ENCODE results near the gene LRRC37A3. TPM values are rescaled to one million over a fixed set of nuclear protein-coding genes. Genes with fewer than 3 reads are reported as not detected.

Gene LRRC37A3
- total RNA-seq, 1 donor from 2014 or later = 38.2 TPM

- no peaks in the 10 kb centered on the region for H3K4me1 Mint-ChIP-seq
- no peaks in the 10 kb centered on the region for H3K27me3 Mint-ChIP-seq
- ChIA-PET POLR2A (no interaction called here), CTCF (no interaction called here)
- no peaks in the 10 kb centered on the region for H3K9me3 Mint-ChIP-seq
- no peak for TF ChIP-seq CTCF (IDR thresholded peaks at IDR 0.05)
- intact Hi-C loops (cut with micrococcal nuclease) = no loop called here
- H3K36me3 Mint-ChIP-seq (ENCODE audit: low read depth) = no peaks in the 10 kb centered on the region
- no peak for ATAC-seq (ENCODE audit: low read depth)
- no peak for DNase-seq
- H3K4me3 Mint-ChIP-seq = no peak overlapping the region
- H3K27ac Mint-ChIP-seq = no peak overlapping the region
These were observed 32.6 kb upstream of the LRRC37A3 start for GRCh38 chr17:64951877-64952276.

- no peak for TF ChIP-seq CTCF (IDR thresholded peaks at IDR 0.05)
- Mint-ChIP-seq H3K4me3 (no peak overlapping the region), H3K9me3 (no peaks in the 10 kb centered on the region), H3K27ac (no peak overlapping the region), H3K4me1 (no peaks in the 10 kb centered on the region), H3K36me3 (ENCODE audit: low read depth) (no peaks in the 10 kb centered on the region), H3K27me3 (no peaks in the 10 kb centered on the region)
- no peak for ATAC-seq (ENCODE audit: low read depth)
- intact Hi-C loops (cut with micrococcal nuclease) = no loop called here
- POLR2A ChIA-PET = no interaction called here
- CTCF ChIA-PET = no interaction called here
- no peak for DNase-seq
These were observed 31.6 kb upstream of the LRRC37A3 start for GRCh38 chr17:64950871-64951270.

GRCh38 chr17:64947152-64947551 is 27.9 kb upstream of the LRRC37A3 start:
- Mint-ChIP-seq H3K9me3 (no peaks in the 10 kb centered on the region), H3K36me3 (ENCODE audit: low read depth) (no peaks in the 10 kb centered on the region), H3K4me1 (no peaks in the 10 kb centered on the region), H3K27me3 (no peaks in the 10 kb centered on the region), H3K27ac (no peak overlapping the region), H3K4me3 (no peak overlapping the region)
- ATAC-seq (ENCODE audit: low read depth) = no peak
- DNase-seq = no peak
- POLR2A ChIA-PET = no interaction called here
- no peak for TF ChIP-seq CTCF (IDR thresholded peaks at IDR 0.05)
- CTCF ChIA-PET = no interaction called here
- intact Hi-C loops (cut with micrococcal nuclease) = no loop called here

GRCh38 chr17:64941761-64942160 is 22.5 kb upstream of the LRRC37A3 start:
- POLR2A ChIA-PET = no interaction called here
- Mint-ChIP-seq H3K4me1 (peaks cover 2% of the 10 kb centered on the region), H3K9me3 (no peaks in the 10 kb centered on the region), H3K27ac (no peak overlapping the region), H3K4me3 (no peak overlapping the region), H3K27me3 (no peaks in the 10 kb centered on the region), H3K36me3 (ENCODE audit: low read depth) (no peaks in the 10 kb centered on the region)
- no peak for TF ChIP-seq CTCF (IDR thresholded peaks at IDR 0.05)
- CTCF ChIA-PET = interaction anchor here (1.0 to 2.0 kb wide), 3 partner anchors 15 to 196 kb away, joined by 3 to 5 read pairs (median 4); partner anchors contain the start of gene RGS9
- ATAC-seq (ENCODE audit: low read depth) (no peak), DNase-seq (no peak)
- intact Hi-C loops (cut with micrococcal nuclease) = no loop called here

GRCh38 chr17:64941045-64941444 is 21.8 kb upstream of the LRRC37A3 start:
- Mint-ChIP-seq H3K36me3 (ENCODE audit: low read depth) (no peaks in the 10 kb centered on the region), H3K9me3 (no peaks in the 10 kb centered on the region), H3K27me3 (no peaks in the 10 kb centered on the region), H3K27ac (no peak overlapping the region), H3K4me3 (no peak overlapping the region), H3K4me1 (peaks cover 2% of the 10 kb centered on the region)
- DNase-seq (no peak), ATAC-seq (ENCODE audit: low read depth) (no peak)
- CTCF ChIA-PET = interaction anchor here (1.0 to 2.1 kb wide), 4 partner anchors 13 to 196 kb away, joined by 3 to 13 read pairs (median 4); partner anchors contain the start of gene RGS9
- intact Hi-C loops (cut with micrococcal nuclease) = no loop called here
- TF ChIP-seq CTCF (IDR thresholded peaks at IDR 0.05) = no peak
- POLR2A ChIA-PET = no interaction called here
